Endodermal cell (in vitro differentiated cells): Measurements from ENCODE around the gene NUDT4. TPM values are rescaled to one million over a fixed set of nuclear protein-coding genes. Genes with fewer than 3 reads are reported as not detected.
"Not testable (repeated sequence)": the region's sequence is repeated elsewhere in the genome, so short reads cannot be mapped to it uniquely, and the experiment has no call there.

ENCODE experiments used
- DNase-seq: peaks from one replicate; pipeline ENCODE4 v3.0.0-alpha.2; 2017
- H3K27ac ChIP-seq: 2 replicates; pipeline ENCODE4 v1.5.1; 2013; ENCODE audit warnings: mild to moderate bottlenecking, low read depth, low read length, moderate library complexity
- H3K27me3 ChIP-seq: 2 replicates; pipeline ENCODE4 v1.6.1; 2013; ENCODE audit warnings: mild to moderate bottlenecking, low read length, moderate library complexity; ENCODE audit not compliant: insufficient read depth, control insufficient read depth, poor library complexity, severe bottlenecking
- H3K36me3 ChIP-seq: 2 replicates; pipeline ENCODE4 v1.7.0; 2013; ENCODE audit warnings: mild to moderate bottlenecking, low read length, moderate library complexity; ENCODE audit not compliant: control insufficient read depth, insufficient read depth
- H3K4me1 ChIP-seq: one replicate; pipeline ENCODE4 v1.7.0; 2013; ENCODE audit warnings: low read length; ENCODE audit not compliant: control insufficient read depth, insufficient read depth
- H3K4me3 ChIP-seq: 2 replicates; pipeline ENCODE4 v1.5.1; 2013; ENCODE audit warnings: mild to moderate bottlenecking, low read length, moderate library complexity
- H3K9ac ChIP-seq: 2 replicates; pipeline ENCODE4 v1.6.1; 2013; ENCODE audit warnings: mild to moderate bottlenecking, low read length, moderate library complexity; ENCODE audit not compliant: poor library complexity, severe bottlenecking; ENCODE audit errors: extremely low read depth
- H3K9me3 ChIP-seq: 2 replicates; pipeline ENCODE4 v1.6.1; 2013; ENCODE audit warnings: mild to moderate bottlenecking, low read length, moderate library complexity; ENCODE audit not compliant: control insufficient read depth
- H3K27ac Mint-ChIP-seq: 2 replicates; pipeline ENCODE4 v1.8.0; 2020; ENCODE audit warnings: mixed read lengths
- H3K27me3 Mint-ChIP-seq: 2 replicates; pipeline ENCODE4 v1.8.0; 2021; ENCODE audit warnings: mild to moderate bottlenecking, mixed read lengths; ENCODE audit not compliant: insufficient read depth
- H3K36me3 Mint-ChIP-seq: 2 replicates; pipeline ENCODE4 v1.8.0; 2020; ENCODE audit warnings: low read depth, mixed read lengths
- H3K4me1 Mint-ChIP-seq: 2 replicates; pipeline ENCODE4 v1.8.0; 2020; ENCODE audit warnings: mixed read lengths
- H3K4me3 Mint-ChIP-seq: 2 replicates; pipeline ENCODE4 v1.8.0; 2020; ENCODE audit warnings: mild to moderate bottlenecking, moderate library complexity, mixed read lengths
- H3K9me3 Mint-ChIP-seq: 2 replicates; pipeline ENCODE4 v1.8.0; 2020; ENCODE audit warnings: mild to moderate bottlenecking, mixed read lengths
- CTCF ChIP-seq: fragments of 200-600 bp; sonication (generic); conservative IDR thresholded peaks from 2 replicates; pipeline ENCODE4 v1.5.0; 2021; ENCODE audit warnings: antibody characterized with exemption, mild to moderate bottlenecking
- WGBS, 2 experiments: methylation state at CpG; one replicate each; pipeline versions ENCODE4 v1.1.5 to v1.1.7; 2013; ENCODE audit warnings: missing lambda C conversion rate in 2 of 2, mixed read lengths in 1 of 2; ENCODE audit not compliant: insufficient coverage in 1 of 2, insufficient read length in 1 of 2; 5-methylcytosine and 5-hydroxymethylcytosine counted together
- total RNA-seq, 2 donors: library from RNA; stranded (reverse); fragmentation: NEBNext Ultra II Directional in 1 of 2; extraction: Animal tissue kit (Norgen Biotek cat#: 25700) in 1 of 2; gene quantifications; 2 replicates in 1 of 2; 3 replicates in 1 of 2; pipeline ENCODE4 v1.2.1, GENCODE V29; 2021

The NUDT4 gene
- total RNA-seq, 2 donors from 2014 or later = 334 to 453 TPM

GRCh38 chr12:93393425-93393824, 15.7 kb downstream of the NUDT4 start:
- 94 to 100% methylated on average over 2 of the region's 2 CpGs for whole genome bisulfite sequencing, 2 experiments

GRCh38 chr12:93397412-93397811, 19.7 kb downstream of the NUDT4 start:
- DNase-seq = no peak
- Histone ChIP-seq H3K4me3 (no peak overlapping the region), H3K27me3 (no peaks in the 10 kb centered on the region), H3K9me3 (no peaks in the 10 kb centered on the region), H3K36me3 (peaks cover 62% of the 10 kb centered on the region), H3K4me1 (no peaks in the 10 kb centered on the region), H3K9ac (no peak overlapping the region), H3K27ac (no peak overlapping the region)
- Mint-ChIP-seq H3K27me3 (no peaks in the 10 kb centered on the region), H3K4me3 (no peak overlapping the region), H3K27ac (no peak overlapping the region), H3K4me1 (no peaks in the 10 kb centered on the region), H3K9me3 (no peaks in the 10 kb centered on the region), H3K36me3 (peaks cover 53% of the 10 kb centered on the region)
- 91 to 95% methylated on average over 12 of the region's 12 CpGs for WGBS, 2 experiments
- TF ChIP-seq CTCF = no peak

More at GRCh38 chr12:93393425-93393824, 15.7 kb downstream of the NUDT4 start:
- H3K4me3 Mint-ChIP-seq = no peak overlapping the region
- Histone ChIP-seq H3K36me3 (peaks cover 86% of the 10 kb centered on the region), H3K4me1 (peaks cover 5% of the 10 kb centered on the region), H3K9ac (no peak overlapping the region), H3K9me3 (no peaks in the 10 kb centered on the region), H3K4me3 (peak overlapping the region; percentile 6), H3K27me3 (no peaks in the 10 kb centered on the region), H3K27ac (no peak overlapping the region)
- H3K27ac Mint-ChIP-seq = no peak overlapping the region
- H3K27me3 Mint-ChIP-seq = no peaks in the 10 kb centered on the region
- TF ChIP-seq CTCF = no peak
- H3K9me3 Mint-ChIP-seq = no peaks in the 10 kb centered on the region
- H3K4me1 Mint-ChIP-seq = peaks cover 5% of the 10 kb centered on the region
- DNase-seq = no peak
- peaks cover 73% of the 10 kb centered on the region for H3K36me3 Mint-ChIP-seq

GRCh38 chr12:93399183-93399863, 21.6 kb downstream of the NUDT4 start:
- not testable (repeated sequence) for H3K4me1 ChIP-seq, H3K27ac Mint-ChIP-seq, H3K27me3 ChIP-seq, DNase-seq, H3K9me3 ChIP-seq, H3K27me3 Mint-ChIP-seq, H3K4me3 ChIP-seq, H3K9ac ChIP-seq, H3K27ac ChIP-seq, H3K9me3 Mint-ChIP-seq, H3K4me1 Mint-ChIP-seq, H3K4me3 Mint-ChIP-seq
- H3K36me3 Mint-ChIP-seq = peaks cover 50% of the 10 kb centered on the region
- no CpG with 5 or more reads among the region's 5 CpGs for WGBS, 2 experiments
- H3K36me3 ChIP-seq = peaks cover 57% of the 10 kb centered on the region
